Spleen (tissue), 7 donors: ENCODE measurements around the gene C18orf63.

Experiments
- POLR2AphosphoS5 ChIP-seq, 3 donors: sonication (generic); formaldehyde crosslinking; IDR thresholded peaks; one replicate each; pipeline ENCODE4 v1.5.1; 2017; ENCODE audit warnings: antibody characterized with exemption in 3 of 3
- TF ChIP-seq, protein P1 (sequence below), 11 experiments: fragments of 200-600 bp in 7 of 11; fragments of 450-650 bp in 4 of 11; sonication (generic) in 4 of 11; IDR thresholded peaks in 8 of 11; conservative IDR thresholded peaks in 3 of 11; 1 replicate in 7 of 11; 2 replicates in 4 of 11; pipeline versions ENCODE4 v1.4.0 to v1.8.0; 2016 to 2021; ENCODE audit warnings: antibody characterized with exemption in 11 of 11, inconsistent platforms in 4 of 11, mild to moderate bottlenecking in 1 of 11
- donor health status: DM: no; HTN: no; CAD: no; lungs with moderate emphysema.
- donor health status: DM: no; HTN: no; CAD: no.
- donor health status: DM: no; HTN: no; CAD: no.

DNA sequence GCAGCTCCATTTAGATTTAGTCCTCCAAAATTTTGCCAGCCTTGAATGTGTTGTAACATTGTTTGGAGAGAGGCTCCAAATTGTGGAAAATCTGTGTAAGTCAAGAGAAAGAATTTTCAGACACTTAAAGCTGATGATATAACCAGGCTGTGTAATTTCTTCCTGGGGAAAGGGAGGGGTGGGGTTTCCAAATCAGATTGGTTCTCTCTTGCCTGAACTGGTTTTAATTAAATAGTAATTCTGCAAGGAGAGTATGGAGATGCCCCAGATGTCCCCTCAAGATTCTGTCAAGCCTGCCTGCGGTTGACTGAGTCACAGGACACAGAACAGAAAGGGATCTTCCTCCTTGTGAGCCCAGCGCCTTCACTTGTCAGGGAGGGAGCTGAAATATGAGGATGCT, 54.5 kb downstream of the C18orf63 start:
- TF ChIP-seq POLR2AphosphoS5 (IDR thresholded peaks at IDR 0.05): no peak
- TF ChIP-seq, protein P1, sequence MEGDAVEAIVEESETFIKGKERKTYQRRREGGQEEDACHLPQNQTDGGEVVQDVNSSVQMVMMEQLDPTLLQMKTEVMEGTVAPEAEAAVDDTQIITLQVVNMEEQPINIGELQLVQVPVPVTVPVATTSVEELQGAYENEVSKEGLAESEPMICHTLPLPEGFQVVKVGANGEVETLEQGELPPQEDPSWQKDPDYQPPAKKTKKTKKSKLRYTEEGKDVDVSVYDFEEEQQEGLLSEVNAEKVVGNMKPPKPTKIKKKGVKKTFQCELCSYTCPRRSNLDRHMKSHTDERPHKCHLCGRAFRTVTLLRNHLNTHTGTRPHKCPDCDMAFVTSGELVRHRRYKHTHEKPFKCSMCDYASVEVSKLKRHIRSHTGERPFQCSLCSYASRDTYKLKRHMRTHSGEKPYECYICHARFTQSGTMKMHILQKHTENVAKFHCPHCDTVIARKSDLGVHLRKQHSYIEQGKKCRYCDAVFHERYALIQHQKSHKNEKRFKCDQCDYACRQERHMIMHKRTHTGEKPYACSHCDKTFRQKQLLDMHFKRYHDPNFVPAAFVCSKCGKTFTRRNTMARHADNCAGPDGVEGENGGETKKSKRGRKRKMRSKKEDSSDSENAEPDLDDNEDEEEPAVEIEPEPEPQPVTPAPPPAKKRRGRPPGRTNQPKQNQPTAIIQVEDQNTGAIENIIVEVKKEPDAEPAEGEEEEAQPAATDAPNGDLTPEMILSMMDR (IDR thresholded peaks at IDR 0.05 in 8 of 11, conservative IDR thresholded peaks at IDR 0.05 in 3 of 11): no peak
